ENCODE data around the gene FAM163A. TPM values are rescaled to one million over a fixed set of nuclear protein-coding genes. Genes with fewer than 3 reads are reported as not detected.

FAM163A gene
- total and polyA plus RNA-seq, 4 donors = 0.09 TPM; not detected in 3

GRCh38 chr1:179728271-179728670 lies 14.8 kb upstream of the FAM163A start:
- Histone ChIP-seq H3K27ac (ENCODE audit: low read depth in 1 of 2, low read length in 1 of 2) (no peak overlapping the region), H3K4me1 (ENCODE audit: control insufficient read depth in 5 of 5, insufficient read depth in 5 of 5, low read length in 5 of 5) (peaks cover 0 to 6% (median 0%) of the 10 kb centered on the region in 5 donors), H3K27me3 (ENCODE audit: control insufficient read depth in 3 of 3, insufficient read depth in 3 of 3, low read length in 2 of 3) (peaks cover 0 to 29% (median 0%) of the 10 kb centered on the region in 3 donors), H3K36me3 (ENCODE audit: control insufficient read depth in 4 of 4, insufficient read depth in 4 of 4, low read length in 4 of 4) (no peaks in the 10 kb centered on the region), H3K9me3 (ENCODE audit: control insufficient read depth in 4 of 4, insufficient read depth in 3 of 4, low read length in 3 of 4) (no peaks in the 10 kb centered on the region), H3K9ac (ENCODE audit: insufficient read depth in 1 of 2, low read length in 2 of 2) (no peak overlapping the region), H3K4me3 (no peak overlapping the region)
- 52 to 75% methylated on average over 2 of the region's 2 CpGs for WGBS, 2 donors
- DNase-seq = no peak
- no peak for TF ChIP-seq CTCF (IDR thresholded peaks at IDR 0.05; ENCODE audit: control extremely low read depth, extremely low read depth)
- ATAC-seq (ENCODE audit: insufficient read depth, low FRiP score) = no peak

GRCh38 chr1:179729881-179730280 lies 13.2 kb upstream of the FAM163A start:
- Histone ChIP-seq H3K9me3 (ENCODE audit: control insufficient read depth in 4 of 4, insufficient read depth in 3 of 4, low read length in 3 of 4) (no peaks in the 10 kb centered on the region), H3K27me3 (ENCODE audit: control insufficient read depth in 3 of 3, insufficient read depth in 3 of 3, low read length in 2 of 3) (peaks cover 0 to 29% (median 0%) of the 10 kb centered on the region in 3 donors), H3K27ac (ENCODE audit: low read depth in 1 of 2, low read length in 1 of 2) (no peak overlapping the region), H3K9ac (ENCODE audit: insufficient read depth in 1 of 2, low read length in 2 of 2) (no peak overlapping the region), H3K4me1 (ENCODE audit: control insufficient read depth in 5 of 5, insufficient read depth in 5 of 5, low read length in 5 of 5) (peaks cover 0 to 6% (median 0%) of the 10 kb centered on the region in 5 donors), H3K4me3 (no peak overlapping the region), H3K36me3 (ENCODE audit: control insufficient read depth in 4 of 4, insufficient read depth in 4 of 4, low read length in 4 of 4) (no peaks in the 10 kb centered on the region)
- ATAC-seq (ENCODE audit: insufficient read depth, low FRiP score) = no peak
- WGBS, 2 donors = 86 to 90% methylated on average over 4 of the region's 4 CpGs
- no peak for DNase-seq
- TF ChIP-seq CTCF (IDR thresholded peaks at IDR 0.05; ENCODE audit: control extremely low read depth, extremely low read depth) = no peak

- ATAC-seq (ENCODE audit: insufficient read depth, low FRiP score) (no peak), DNase-seq (no peak)
- Histone ChIP-seq H3K36me3 (ENCODE audit: control insufficient read depth in 4 of 4, insufficient read depth in 4 of 4, low read length in 4 of 4) (no peaks in the 10 kb centered on the region), H3K4me1 (ENCODE audit: control insufficient read depth in 5 of 5, insufficient read depth in 5 of 5, low read length in 5 of 5) (peaks cover 0 to 6% (median 0%) of the 10 kb centered on the region in 5 donors), H3K27me3 (ENCODE audit: control insufficient read depth in 3 of 3, insufficient read depth in 3 of 3, low read length in 2 of 3) (peaks cover 0 to 26% (median 0%) of the 10 kb centered on the region in 3 donors), H3K27ac (ENCODE audit: low read depth in 1 of 2, low read length in 1 of 2) (no peak overlapping the region), H3K4me3 (no peak overlapping the region), H3K9ac (ENCODE audit: insufficient read depth in 1 of 2, low read length in 2 of 2) (no peak overlapping the region), H3K9me3 (ENCODE audit: control insufficient read depth in 4 of 4, insufficient read depth in 3 of 4, low read length in 3 of 4) (no peaks in the 10 kb centered on the region)
- WGBS, 2 donors = 78 to 90% methylated on average over 4 of the region's 4 CpGs
- TF ChIP-seq CTCF (IDR thresholded peaks at IDR 0.05; ENCODE audit: control extremely low read depth, extremely low read depth) = no peak
Observed at GRCh38 chr1:179731643-179732042, 11.4 kb upstream of the FAM163A start.

GRCh38 chr1:179742291-179742690 lies 800 bp upstream of the FAM163A start:
- peaks cover 13 to 73% (median 58%) of the 10 kb centered on the region in 3 donors for H3K27me3 ChIP-seq (ENCODE audit: control insufficient read depth in 3 of 3, insufficient read depth in 3 of 3, low read length in 2 of 3)
- DNase-seq (no peak), ATAC-seq (ENCODE audit: insufficient read depth, low FRiP score) (no peak)
- peaks cover 0 to 14% (median 0%) of the 10 kb centered on the region in 5 donors for H3K4me1 ChIP-seq (ENCODE audit: control insufficient read depth in 5 of 5, insufficient read depth in 5 of 5, low read length in 5 of 5)
- no peak overlapping the region for H3K27ac ChIP-seq (ENCODE audit: low read depth in 1 of 2, low read length in 1 of 2)
- WGBS, 2 donors = 30 to 46% methylated on average over 10 of the region's 10 CpGs
- no peaks in the 10 kb centered on the region for H3K36me3 ChIP-seq (ENCODE audit: control insufficient read depth in 4 of 4, insufficient read depth in 4 of 4, low read length in 4 of 4)
- peaks cover 0 to 6% (median 0%) of the 10 kb centered on the region in 4 donors for H3K9me3 ChIP-seq (ENCODE audit: control insufficient read depth in 4 of 4, insufficient read depth in 3 of 4, low read length in 3 of 4)
- no peak overlapping the region for H3K9ac ChIP-seq (ENCODE audit: insufficient read depth in 1 of 2, low read length in 2 of 2)
- no peak for TF ChIP-seq CTCF (IDR thresholded peaks at IDR 0.05; ENCODE audit: control extremely low read depth, extremely low read depth)
- no peak overlapping the region for H3K4me3 ChIP-seq

Measured in lung (tissue), 12 donors.